Measurements from ENCODE around the gene HLCS.

Gene HLCS

GRCh38 chr21:36708286-36709029 lies 258.0 kb downstream of the HLCS start:
- ChIA-PET POLR2A (no interaction called here), CTCF (interaction anchor here (1.7 kb wide), 1 partner anchor 40 kb away, joined by 3 read pairs; no protein-coding TSS in a partner anchor)
- TF ChIP-seq CTCF (IDR thresholded peaks at IDR 0.05; ENCODE audit: insufficient read depth, low read length, missing control alignments) = no peak
- DNase-seq (ENCODE audit: low read depth, low spot score) = no peak
- no peak overlapping the region for H3K4me3 ChIP-seq (ENCODE audit: low read depth, low read length)

GRCh38 chr21:36707763-36708285 lies 258.6 kb downstream of the HLCS start:
- no peak for TF ChIP-seq CTCF (IDR thresholded peaks at IDR 0.05; ENCODE audit: insufficient read depth, low read length, missing control alignments)
- CTCF ChIA-PET = no interaction called here

GRCh38 chr21:36706951-36707762 lies 259.3 kb downstream of the HLCS start:
- DNase-seq (ENCODE audit: low read depth, low spot score) = no peak
- ChIA-PET POLR2A (no interaction called here), CTCF (no interaction called here)
- TF ChIP-seq CTCF (IDR thresholded peaks at IDR 0.05; ENCODE audit: insufficient read depth, low read length, missing control alignments) = peak; percentile 5
- no peak overlapping the region for H3K4me3 ChIP-seq (ENCODE audit: low read depth, low read length)

More at GRCh38 chr21:36707763-36708285, 258.6 kb downstream of the HLCS start:
- H3K4me3 ChIP-seq (ENCODE audit: low read depth, low read length) = no peak overlapping the region
- POLR2A ChIA-PET = no interaction called here
- no peak for DNase-seq (ENCODE audit: low read depth, low spot score)

GRCh38 chr21:36706482-36706852 lies 260.0 kb downstream of the HLCS start:
- no peak for TF ChIP-seq CTCF (IDR thresholded peaks at IDR 0.05; ENCODE audit: insufficient read depth, low read length, missing control alignments)
- H3K4me3 ChIP-seq (ENCODE audit: low read depth, low read length) = no peak overlapping the region
- POLR2A ChIA-PET = no interaction called here

GRCh38 chr21:36705679-36706481 lies 260.6 kb downstream of the HLCS start:
- CTCF ChIA-PET = interaction anchor here (1.0 to 1.1 kb wide), 2 partner anchors 75 to 211 kb away, joined by 3 to 4 read pairs; no protein-coding TSS in a partner anchor
- TF ChIP-seq CTCF (IDR thresholded peaks at IDR 0.05; ENCODE audit: insufficient read depth, low read length, missing control alignments) = peak; percentile 9
- no peak overlapping the region for H3K4me3 ChIP-seq (ENCODE audit: low read depth, low read length)
- DNase-seq (ENCODE audit: low read depth, low spot score) = no peak
- POLR2A ChIA-PET = no interaction called here

More at GRCh38 chr21:36706482-36706852, 260.0 kb downstream of the HLCS start:
- CTCF ChIA-PET = no interaction called here
- no peak for DNase-seq (ENCODE audit: low read depth, low spot score)

All from AG04449 (cell line).